ENCODE results near the gene TRIM29.
A peak's percentile ranks its signal among the peaks of the same experiment; 100 is the strongest.
"Not testable (repeated sequence)": the region's sequence is repeated elsewhere in the genome, so short reads cannot be mapped to it uniquely, and the experiment has no call there.

TRIM29 gene

DNA sequence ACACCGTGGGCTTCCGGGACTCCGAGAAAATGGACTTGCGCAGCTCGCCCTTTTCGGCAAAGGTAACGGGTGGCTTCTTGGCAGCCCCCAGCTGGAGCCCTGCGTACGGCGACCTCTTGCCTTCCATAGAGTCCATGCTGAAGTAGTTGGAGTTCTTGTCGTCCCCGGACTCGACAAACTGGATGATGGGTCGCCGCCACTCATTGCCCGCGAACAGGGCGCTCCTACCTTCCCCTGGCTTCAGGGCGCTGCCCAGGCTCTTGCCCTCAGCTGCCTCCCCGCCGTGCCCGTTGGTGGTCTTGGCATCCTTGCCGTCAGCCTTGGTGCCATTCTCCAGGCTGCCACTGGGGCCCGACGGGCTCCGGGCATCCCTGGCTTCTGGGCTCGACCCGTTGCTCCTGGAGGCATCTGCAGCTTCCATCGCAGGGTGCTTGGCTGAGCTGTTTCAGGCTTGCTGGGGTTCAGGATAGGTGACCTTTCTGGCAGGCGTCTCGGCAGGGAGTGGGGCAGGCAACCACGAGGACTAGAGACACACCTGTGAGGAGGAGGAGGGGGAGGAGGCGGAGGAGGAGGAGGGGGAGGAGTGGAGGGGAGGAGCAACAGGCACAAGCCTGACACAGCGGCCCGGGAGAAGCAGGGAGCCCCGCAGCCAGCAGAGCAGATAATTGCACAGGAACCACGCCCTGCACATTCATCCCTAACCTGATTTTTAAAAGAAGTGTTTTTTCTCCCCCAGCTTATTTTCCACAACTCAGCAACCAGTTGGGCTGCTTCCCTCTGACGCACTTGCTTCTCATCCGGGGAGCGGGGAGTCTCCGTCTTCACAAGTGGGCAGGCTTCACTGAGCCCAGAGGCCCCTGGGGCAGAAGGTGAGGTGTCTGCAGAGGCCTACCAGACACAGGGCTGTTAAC lies at the start of gene TRIM29:
TRIM29 (minus strand) TSS at position 503 of the 911 bp plus-strand sequence; CDS start at position 421, 82 bp downstream.
- DNase-seq = no peak

DNA sequence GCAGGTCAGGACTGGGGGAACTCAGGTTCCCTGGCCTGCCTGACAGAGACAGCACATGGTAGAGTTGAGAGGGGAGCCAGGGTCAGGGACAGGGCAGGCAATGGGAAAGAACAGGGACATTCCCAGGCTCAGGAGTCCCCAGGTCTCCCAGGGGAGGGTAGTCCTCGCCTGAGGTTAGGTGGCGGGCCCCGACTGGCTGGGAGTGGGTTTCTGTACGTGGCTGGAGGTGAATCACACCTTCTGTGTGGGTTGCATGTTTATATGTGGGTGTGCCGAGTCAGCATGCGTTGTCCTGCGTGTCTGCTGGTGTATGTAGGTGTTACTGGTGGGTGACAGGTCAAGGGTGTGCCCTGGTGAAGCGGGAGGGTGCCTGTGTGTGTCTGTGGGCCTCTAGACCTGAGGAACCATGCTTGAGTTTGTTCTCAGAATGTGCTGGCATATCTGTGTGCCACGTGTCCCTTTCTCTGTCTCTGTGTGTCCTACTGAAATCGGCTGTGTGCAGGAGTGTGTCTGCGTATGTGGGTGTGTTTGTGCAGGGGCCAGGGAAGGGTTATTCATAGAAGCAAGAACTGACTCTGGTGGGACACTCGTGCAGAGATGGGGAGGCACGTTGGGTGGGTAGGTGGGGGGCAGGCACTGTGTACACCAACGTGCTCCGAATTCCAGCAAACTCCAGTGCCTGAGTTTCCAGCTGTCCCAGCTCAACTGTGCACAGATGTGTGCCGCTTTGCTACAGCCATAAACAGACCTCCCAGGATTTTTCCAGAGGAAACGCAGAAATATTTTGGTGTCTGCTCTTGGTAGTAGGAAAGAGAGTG lies 49.1 kb upstream of the TRIM29 start:
- no peak for DNase-seq

GRCh38 chr11:120186456-120186773 lies 48.5 kb upstream of the TRIM29 start:
- no peak for DNase-seq

GRCh38 chr11:120185706-120186455 lies 48.0 kb upstream of the TRIM29 start:
- no peak for DNase-seq

- DNase-seq = no peak
These were observed 47.2 kb upstream of the TRIM29 start for GRCh38 chr11:120184946-120185705.

- DNase-seq = no peak
These were observed 46.5 kb upstream of the TRIM29 start for GRCh38 chr11:120184371-120184945.

- DNase-seq = no peak
These were observed 45.8 kb upstream of the TRIM29 start for GRCh38 chr11:120183701-120184141.

DNA sequence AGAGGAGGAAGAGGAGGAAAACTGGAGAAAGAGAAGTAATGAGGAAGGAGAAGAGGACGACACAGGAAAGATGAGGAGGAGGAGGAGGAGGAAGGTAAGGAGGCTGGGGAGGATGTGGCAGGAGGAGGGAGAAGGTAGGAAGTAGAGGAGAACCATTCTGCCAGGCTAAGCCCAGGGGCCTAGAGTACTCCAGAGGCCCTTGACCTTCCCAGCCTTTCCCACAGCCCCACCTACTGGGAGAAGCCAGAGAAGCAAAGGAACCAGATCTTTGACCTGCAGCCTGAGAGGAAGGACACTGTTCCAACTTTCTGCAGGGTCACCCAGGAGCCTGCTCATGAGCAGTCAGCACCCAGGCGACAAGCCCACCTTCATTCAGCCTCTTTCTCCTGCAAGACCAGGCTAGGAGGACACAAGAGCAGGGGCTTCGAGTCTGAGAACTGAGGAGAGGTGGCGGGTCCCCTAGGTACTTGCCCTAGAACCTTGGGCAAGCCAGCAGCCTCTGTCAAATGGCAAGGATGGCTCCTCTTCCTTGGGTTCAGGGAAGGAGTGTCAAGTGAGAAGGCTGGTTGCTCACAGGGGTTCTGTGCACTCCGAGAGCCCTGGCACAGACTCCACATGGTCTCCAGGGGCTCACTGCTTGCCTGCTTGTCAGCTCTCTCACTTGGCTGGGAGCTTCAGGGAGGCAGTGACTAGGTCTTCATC lies 45.0 kb upstream of the TRIM29 start:
- no peak for DNase-seq

DNA sequence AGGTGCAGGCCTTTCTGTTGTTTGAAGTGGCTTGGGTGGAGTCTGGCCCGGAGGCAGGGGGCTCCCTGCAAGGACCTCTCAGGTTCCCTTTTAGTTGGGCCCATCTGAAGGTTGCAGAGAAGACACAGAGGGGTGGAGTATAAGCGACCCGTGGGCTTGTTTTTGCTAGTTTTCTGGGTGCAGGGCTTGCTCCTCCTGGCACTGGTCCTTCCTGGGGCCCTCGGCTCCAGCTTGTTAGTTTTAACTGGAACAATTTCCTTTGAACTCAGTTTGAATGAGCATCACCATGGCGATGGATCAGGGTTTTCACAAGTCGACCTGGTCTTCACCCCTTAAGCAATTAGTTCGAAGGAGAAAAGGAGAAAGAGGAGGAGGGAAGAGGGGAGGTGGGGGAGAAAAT lies 44.5 kb upstream of the TRIM29 start:
- DNase-seq = no peak

DNA sequence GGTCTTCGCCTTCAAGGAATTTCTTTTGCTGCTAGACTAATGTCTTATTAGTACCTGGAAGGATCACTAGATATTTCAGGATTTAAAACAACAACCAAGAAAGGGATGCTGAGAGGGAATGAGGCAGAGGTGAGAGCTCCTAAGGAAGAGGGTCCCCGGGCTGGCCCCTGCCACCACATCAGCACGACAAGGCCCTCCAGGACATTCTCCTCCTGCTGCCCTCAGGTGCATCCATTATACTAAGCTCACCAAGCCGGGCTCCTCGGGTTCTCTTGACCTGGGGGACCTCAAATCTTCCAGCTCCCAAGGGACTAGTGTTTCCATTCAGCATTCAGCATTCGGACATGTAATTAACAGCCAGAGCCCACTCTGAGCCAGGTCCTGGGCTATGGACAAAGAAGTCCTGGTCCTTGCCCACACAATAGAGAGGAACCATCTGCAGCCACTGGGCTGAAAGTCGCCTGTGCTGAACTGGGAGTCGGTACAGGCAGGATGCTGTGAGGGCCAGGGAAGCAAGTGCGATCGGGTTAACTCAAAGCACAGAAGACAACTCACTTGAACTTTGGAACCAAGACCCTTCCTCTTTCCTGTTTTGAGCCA lies 43.6 kb upstream of the TRIM29 start:
- DNase-seq = no peak

- DNase-seq = no peak
These were observed 42.8 kb upstream of the TRIM29 start for GRCh38 chr11:120180551-120181232.

- DNase-seq = not testable (repeated sequence)
These were observed 42.1 kb upstream of the TRIM29 start for GRCh38 chr11:120180063-120180462.

GRCh38 chr11:120179057-120179672 lies 41.3 kb upstream of the TRIM29 start:
- no peak for DNase-seq

DNA sequence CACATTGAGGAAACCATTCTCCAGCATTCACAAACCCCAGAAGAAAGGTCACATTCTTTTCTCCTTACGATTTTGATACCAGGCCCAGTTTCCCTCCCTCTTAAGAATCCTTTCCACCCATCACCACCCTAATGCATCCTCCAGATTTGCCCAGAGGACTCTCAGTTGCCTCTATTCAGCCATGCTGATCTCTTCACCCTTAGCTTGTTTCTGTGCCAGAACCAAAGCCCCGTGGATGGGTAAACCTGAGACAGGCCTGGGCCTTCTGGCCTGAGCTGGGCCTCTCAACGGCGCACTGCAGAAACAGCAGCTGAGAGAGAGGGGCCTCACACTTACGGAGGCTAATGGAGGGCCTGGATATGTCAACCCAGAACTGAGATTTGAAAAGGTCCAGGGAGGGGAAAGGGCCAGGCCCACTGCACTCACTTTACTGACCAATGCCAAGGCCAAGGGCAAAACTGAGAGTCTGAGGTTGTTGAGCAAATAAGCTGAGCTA lies 40.7 kb upstream of the TRIM29 start:
- DNase-seq = no peak

DNA sequence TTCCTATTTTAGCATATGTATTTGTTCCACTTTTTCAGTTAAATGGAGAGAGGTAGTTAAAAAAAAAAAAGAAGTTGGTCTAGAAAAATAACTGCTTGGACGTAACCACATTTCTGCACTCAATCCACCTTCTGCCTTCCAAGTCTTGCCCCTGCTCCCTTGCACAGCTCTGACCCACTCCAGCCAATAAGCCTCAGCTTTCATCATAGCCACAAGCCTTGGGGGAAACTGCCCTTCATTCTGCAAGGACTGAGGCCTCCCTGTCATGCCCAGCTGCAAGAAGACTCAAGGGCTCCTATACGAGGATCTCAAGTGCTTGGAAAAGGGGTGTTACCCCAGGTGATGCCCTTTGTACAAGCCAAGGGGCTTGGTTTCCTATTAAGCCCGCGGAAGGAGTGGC lies 37.0 kb upstream of the TRIM29 start:
- DNase-seq = peak in 1 of 2 experiments; percentile 47

- DNase-seq = no peak
These were observed 35.9 kb upstream of the TRIM29 start for GRCh38 chr11:120173807-120174206.

DNA sequence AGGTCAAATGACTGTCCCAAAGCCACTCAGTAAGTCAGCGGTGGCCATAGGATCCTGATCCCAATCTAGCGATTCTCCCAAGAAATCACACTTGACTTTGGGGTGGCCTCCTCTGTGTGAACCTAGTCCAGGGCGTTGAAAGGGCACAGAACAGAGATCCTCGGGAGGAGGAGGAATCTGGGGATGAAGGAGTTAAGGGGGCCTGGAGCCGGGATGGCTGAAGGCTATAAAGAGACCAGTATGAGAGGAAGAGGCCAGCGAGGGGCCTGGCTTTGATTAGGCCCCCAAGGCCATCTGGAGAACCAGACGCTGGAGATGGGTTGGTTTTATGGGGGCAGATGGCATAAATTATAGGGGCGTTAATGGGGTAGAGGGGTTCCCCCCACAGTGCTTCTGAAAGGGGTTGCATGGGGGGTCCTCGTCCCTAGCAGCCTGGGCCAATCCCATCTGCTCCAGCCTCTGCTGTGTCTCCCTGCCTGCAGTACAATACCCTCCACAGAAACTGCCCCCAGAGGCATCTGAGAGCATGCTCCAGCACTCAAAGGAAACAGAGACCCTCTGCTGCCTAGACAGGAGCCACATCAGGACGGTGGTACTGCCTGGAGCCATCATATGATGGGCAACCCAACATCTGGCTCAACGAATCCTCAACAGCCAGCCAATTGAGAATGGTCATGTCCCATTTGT lies 35.2 kb upstream of the TRIM29 start:
- DNase-seq = no peak

DNA sequence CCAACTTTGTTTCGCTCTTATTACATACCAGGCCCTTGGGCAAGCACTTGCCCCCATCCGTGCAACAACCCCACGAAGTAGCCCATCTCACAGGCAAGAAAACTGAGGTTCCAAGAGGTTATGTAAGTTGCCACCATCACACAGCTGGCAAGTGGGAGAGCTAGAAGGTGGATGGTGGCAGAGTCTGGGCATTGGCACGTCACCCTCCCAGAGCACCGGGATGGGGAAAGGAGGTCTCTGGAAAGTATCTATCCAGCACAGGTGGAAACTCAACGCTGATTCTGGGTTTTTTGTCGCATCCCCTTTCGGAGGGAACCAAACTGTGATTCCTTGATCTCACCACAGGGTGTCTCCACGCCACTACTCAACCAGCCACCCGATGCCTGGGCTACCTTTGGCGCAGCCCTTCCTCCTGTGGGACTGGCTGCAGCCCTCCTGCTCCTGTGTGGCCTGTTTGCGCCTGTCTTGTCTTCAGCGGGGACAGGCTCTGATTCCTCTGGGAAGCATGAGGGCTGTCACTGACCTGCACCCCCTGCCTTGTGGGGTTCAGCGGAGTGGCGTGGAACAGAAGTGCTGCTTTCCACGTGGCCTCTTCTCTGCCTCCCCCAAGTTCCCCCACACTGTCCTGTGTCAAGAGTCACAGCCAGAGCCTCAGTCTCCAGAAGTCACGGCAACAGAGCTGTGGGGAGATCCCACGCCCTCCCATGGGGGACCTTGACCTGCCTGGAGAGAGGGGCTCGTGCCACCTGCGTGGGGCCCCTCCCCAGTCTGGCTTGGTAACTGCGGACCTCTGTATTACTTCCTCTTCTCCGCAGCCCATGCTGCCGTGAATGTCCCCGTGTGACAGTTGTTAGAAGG lies 34.4 kb upstream of the TRIM29 start:
- peak in 1 of 2 experiments; percentile 4 for DNase-seq

Data from NCI-H187 (cell line).